H1 (cell line): ENCODE data around the gene DIPK1C.

Source experiments
- CTCF ChIP-seq, 3 experiments: IDR thresholded peaks; 1 replicate in 2 of 3; 2 replicates in 1 of 3; pipeline versions ENCODE4 v1.5.1 to v1.6.1; 2011; ENCODE audit warnings: low read length in 3 of 3, mild to moderate bottlenecking in 3 of 3, inconsistent platforms in 2 of 3, low read depth in 1 of 3, moderate library complexity in 1 of 3; ENCODE audit not compliant: insufficient read depth in 1 of 3; ENCODE audit errors: control extremely low read depth in 1 of 3
- EP300 ChIP-seq, 2 experiments: IDR thresholded peaks; 1 replicate in 1 of 2; 2 replicates in 1 of 2; pipeline ENCODE4 v1.6.1; 2011 to 2012; ENCODE audit warnings: low read depth in 2 of 2, low read length in 2 of 2, mild to moderate bottlenecking in 2 of 2, borderline replicate concordance in 1 of 2, inconsistent platforms in 1 of 2, moderate library complexity in 1 of 2
- RAD21 ChIP-seq, 2 experiments: IDR thresholded peaks in 1 of 2; conservative IDR thresholded peaks in 1 of 2; 2 replicates each; pipeline ENCODE4 v1.6.1; 2011; ENCODE audit warnings: low read depth in 2 of 2, low read length in 2 of 2, improper control_type of control experiment in 1 of 2, inconsistent platforms in 1 of 2, mild to moderate bottlenecking in 1 of 2, moderate library complexity in 1 of 2
- SRF ChIP-seq: IDR thresholded peaks from 2 replicates; pipeline ENCODE4 v1.6.1; 2011; ENCODE audit warnings: mild to moderate bottlenecking, low read depth, low read length, moderate library complexity

- no peak for TF ChIP-seq EP300 (IDR thresholded peaks at IDR 0.05; ENCODE audit: borderline replicate concordance in 1 of 2, low read depth in 2 of 2, low read length in 2 of 2)
- no peak for TF ChIP-seq CTCF (IDR thresholded peaks at IDR 0.05; ENCODE audit: control extremely low read depth in 1 of 3, insufficient read depth in 1 of 3, low read depth in 1 of 3, low read length in 3 of 3)
- TF ChIP-seq RAD21 (IDR thresholded peaks at IDR 0.05 in 1 of 2, conservative IDR thresholded peaks at IDR 0.05 in 1 of 2; ENCODE audit: low read depth in 2 of 2, low read length in 2 of 2), result no peak
- TF ChIP-seq SRF, result no peak
Observed at GRCh38 chr18:74387383-74387782, 69.7 kb downstream of the DIPK1C start.
